HUES6 (cell line): Measurements from ENCODE around the gene DTWD2.
"Not testable (repeated sequence)": the region's sequence is repeated elsewhere in the genome, so short reads cannot be mapped to it uniquely, and the experiment has no call there.

ENCODE experiments used
- H3K27ac ChIP-seq: 2 replicates; pipeline ENCODE4 v1.7.0; 2013; ENCODE audit warnings: low read depth, mild to moderate bottlenecking, low read length, inconsistent platforms
- H3K27me3 ChIP-seq: 2 replicates; pipeline ENCODE4 v1.6.1; 2013; ENCODE audit warnings: low read length; ENCODE audit not compliant: control insufficient read depth, insufficient read depth
- H3K36me3 ChIP-seq: 2 replicates; pipeline ENCODE4 v1.6.1; 2013; ENCODE audit warnings: low read length; ENCODE audit not compliant: control insufficient read depth, insufficient read depth
- H3K4me1 ChIP-seq: 2 replicates; pipeline ENCODE4 v1.6.1; 2013; ENCODE audit warnings: low read length; ENCODE audit not compliant: control insufficient read depth, insufficient read depth
- H3K4me3 ChIP-seq: 2 replicates; pipeline ENCODE4 v1.5.1; 2013; ENCODE audit warnings: low read depth, low read length
- H3K9ac ChIP-seq: one replicate; pipeline ENCODE4 v1.6.1; 2013; ENCODE audit warnings: mild to moderate bottlenecking, low read length
- H3K9me3 ChIP-seq: 2 replicates; pipeline ENCODE4 v1.6.1; 2013; ENCODE audit warnings: low read depth, low read length; ENCODE audit not compliant: control insufficient read depth, insufficient read depth

The DTWD2 gene

DNA sequence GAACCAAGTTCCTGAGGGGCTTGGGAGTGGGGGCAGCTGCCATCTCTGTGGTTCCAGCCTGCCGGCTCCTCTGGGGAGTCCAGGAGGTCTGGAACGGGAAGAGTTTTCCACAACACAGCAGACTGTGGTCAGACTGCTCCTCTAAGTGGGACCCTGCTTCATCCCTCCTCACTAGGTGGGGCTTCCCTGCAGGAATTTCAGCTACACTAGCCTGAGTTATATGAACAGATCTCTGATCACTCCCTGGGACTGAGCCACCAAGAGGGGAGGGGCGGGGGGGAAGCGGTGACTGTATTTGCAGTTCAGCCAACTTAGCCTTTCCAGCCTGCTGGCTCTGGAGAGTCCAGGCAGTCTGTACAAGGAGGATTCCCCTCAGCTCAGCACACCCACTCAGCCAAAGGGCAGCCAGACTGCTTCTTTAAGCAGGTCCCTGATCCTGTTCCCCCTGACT lies 19.4 kb downstream of the DTWD2 start:
- Histone ChIP-seq H3K4me1 (peaks cover 14% of the 10 kb centered on the region; the same call in 1 of the 2 replicates), H3K27me3 (no peaks in the 10 kb centered on the region), H3K27ac (no peak overlapping the region), H3K4me3 (no peak overlapping the region), H3K36me3 (no peaks in the 10 kb centered on the region), H3K9ac (peak overlapping the region; percentile 35), H3K9me3 (peaks cover 8% of the 10 kb centered on the region)

DNA sequence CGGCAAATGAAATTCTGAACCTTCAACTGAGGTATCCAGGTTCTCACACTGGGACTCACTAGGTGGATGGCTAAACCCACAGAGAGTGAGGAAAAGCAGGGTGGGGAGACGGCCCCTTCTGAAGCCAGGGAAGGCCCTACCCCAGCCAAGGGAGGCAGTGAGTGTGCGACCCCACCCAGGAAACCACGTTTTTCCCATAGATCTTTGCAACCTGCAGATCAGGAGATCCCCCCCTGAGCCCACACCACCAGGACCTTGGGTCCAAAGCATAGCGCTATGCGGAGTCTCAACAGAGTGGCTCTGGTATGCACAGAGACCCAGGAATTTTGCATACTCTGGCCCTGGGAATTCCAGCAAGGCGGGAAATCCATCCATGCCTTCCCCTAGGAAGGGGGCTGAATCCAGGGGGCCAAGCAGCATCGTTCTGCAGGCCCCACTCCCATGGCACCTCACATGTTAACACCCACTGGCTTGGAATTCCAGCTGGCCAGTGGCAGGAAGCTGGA lies 19.9 kb downstream of the DTWD2 start:
- no peaks in the 10 kb centered on the region for H3K36me3 ChIP-seq
- H3K4me1 ChIP-seq, result peaks cover 14% of the 10 kb centered on the region; the same call in 1 of the 2 replicates
- no peak overlapping the region for H3K4me3 ChIP-seq
- no peak overlapping the region for H3K27ac ChIP-seq
- H3K27me3 ChIP-seq, result no peaks in the 10 kb centered on the region
- H3K9me3 ChIP-seq, result peaks cover 12% of the 10 kb centered on the region
- no peak overlapping the region for H3K9ac ChIP-seq

DNA sequence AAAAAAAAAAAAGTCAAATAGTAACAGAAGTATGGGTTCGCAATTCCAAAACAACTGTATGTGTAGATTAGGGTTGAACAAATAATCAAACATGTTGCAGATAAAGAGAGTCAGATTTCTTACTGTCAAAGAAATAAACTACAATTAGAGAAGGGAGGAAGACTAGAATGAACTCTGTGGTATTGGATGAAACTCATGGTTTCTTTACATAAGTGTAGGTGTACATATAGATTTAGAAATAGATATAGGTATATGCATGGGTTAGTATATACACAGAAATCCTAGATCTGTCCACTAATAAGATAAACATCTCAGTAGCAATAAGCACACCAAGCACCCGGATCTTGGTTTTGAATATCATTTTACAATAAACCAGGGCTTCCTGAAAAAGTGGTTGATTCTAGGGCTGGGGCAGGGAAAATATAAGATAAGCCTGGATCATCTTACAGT lies 21.3 kb downstream of the DTWD2 start:
- Histone ChIP-seq H3K36me3 (no peaks in the 10 kb centered on the region), H3K9me3 (peaks cover 14% of the 10 kb centered on the region), H3K9ac (no peak overlapping the region), H3K27me3 (no peaks in the 10 kb centered on the region), H3K27ac (no peak overlapping the region), H3K4me1 (peaks cover 14% of the 10 kb centered on the region; the same call in 1 of the 2 replicates), H3K4me3 (no peak overlapping the region)

DNA sequence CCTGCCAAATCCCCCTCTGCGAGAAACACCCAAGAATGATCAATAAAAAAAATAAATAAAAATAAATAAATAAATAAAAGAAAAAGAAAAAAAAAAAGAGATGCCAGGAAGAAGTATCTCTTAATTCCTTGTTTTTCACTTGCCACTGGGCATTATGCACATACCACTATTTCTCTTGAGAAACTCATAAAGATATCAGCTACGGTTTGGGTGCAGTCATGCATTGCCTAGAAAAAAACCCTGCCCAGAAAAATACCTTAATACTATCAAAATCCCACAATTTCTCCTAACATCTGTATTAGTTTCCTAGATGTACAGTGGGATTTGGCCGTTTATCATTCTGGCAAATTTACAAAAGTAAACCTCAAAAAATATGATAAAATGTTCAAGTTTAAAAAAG lies 22.5 kb downstream of the DTWD2 start:
- peaks cover 14% of the 10 kb centered on the region; the same call in 1 of the 2 replicates for H3K4me1 ChIP-seq
- H3K9ac ChIP-seq, result no peak overlapping the region
- no peak overlapping the region for H3K4me3 ChIP-seq
- no peaks in the 10 kb centered on the region for H3K36me3 ChIP-seq
- peaks cover 14% of the 10 kb centered on the region for H3K9me3 ChIP-seq
- H3K27me3 ChIP-seq, result no peaks in the 10 kb centered on the region
- no peak overlapping the region for H3K27ac ChIP-seq

DNA sequence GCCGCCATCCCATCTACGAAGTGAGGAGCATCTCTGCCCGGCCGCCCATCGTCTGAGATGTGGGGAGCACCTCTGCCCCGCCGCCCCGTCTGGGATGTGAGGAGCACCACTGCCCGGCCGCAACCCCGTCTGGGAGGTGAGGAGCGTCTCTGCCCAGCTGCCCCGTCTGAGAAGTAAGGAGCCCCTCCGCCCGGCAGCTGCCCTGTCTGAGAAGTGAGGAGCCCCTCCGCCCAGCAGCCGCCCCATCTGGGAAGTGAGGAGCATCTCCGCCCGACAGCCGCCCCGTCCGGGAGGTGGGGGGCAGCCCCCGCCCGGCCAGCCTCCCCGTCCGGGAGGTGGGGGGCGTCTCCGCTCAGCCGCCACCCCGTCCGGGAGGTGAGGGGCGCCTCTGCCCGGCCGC lies 23.4 kb downstream of the DTWD2 start:
- H3K27me3 ChIP-seq, H3K9ac ChIP-seq, H3K27ac ChIP-seq, H3K4me3 ChIP-seq, H3K36me3 ChIP-seq: not testable (repeated sequence)
- H3K9me3 ChIP-seq, result peaks cover 19% of the 10 kb centered on the region
- peaks cover 14% of the 10 kb centered on the region; the same call in 1 of the 2 replicates for H3K4me1 ChIP-seq

DNA sequence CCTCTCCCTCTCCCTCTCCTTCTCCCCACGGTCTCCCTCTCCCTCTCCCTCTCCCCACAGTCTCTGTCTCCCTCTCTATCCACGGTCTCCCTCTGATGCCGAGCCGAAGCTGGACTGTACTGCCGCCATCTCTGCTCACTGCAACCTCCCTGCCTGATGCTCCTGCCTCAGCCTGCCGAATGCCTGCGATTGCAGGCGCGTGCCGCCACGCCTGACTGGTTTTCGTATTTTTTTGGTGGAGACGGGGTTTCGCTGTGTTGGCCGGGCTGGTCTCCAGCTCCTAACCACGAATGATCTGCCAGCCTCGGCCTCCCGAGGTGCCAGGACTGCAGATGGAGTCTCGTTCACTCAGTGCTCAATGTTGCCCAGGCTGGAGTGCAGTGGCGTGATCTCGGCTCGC lies 24.0 kb downstream of the DTWD2 start:
- H3K36me3 ChIP-seq, H3K4me3 ChIP-seq, H3K27ac ChIP-seq, H3K27me3 ChIP-seq, H3K9ac ChIP-seq: not testable (repeated sequence)
- Histone ChIP-seq H3K4me1 (peaks cover 12% of the 10 kb centered on the region; the same call in 1 of the 2 replicates), H3K9me3 (peaks cover 22% of the 10 kb centered on the region)

DNA sequence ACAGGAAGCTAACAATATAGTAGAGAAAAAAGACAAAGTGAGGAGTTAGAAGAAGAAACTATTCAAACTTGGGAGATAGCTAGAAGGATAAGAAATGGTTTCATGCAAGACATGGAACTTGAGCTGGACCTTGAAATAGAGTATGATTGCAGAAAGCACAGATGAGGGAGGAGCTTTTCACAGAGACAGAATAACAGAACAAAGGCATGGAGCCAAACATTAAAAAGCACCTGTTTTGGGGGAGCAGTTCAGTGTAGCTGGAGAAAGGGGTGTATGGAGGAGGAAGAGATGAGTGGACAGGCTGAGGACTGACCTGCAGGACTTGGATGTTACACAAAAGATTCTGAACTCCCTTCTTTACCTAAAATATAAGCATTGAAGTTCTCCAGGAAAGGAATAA lies 25.2 kb downstream of the DTWD2 start:
- Histone ChIP-seq H3K9ac (no peak overlapping the region), H3K9me3 (peaks cover 22% of the 10 kb centered on the region), H3K27me3 (no peaks in the 10 kb centered on the region), H3K4me1 (no peaks in the 10 kb centered on the region), H3K4me3 (no peak overlapping the region), H3K27ac (no peak overlapping the region), H3K36me3 (no peaks in the 10 kb centered on the region)

DNA sequence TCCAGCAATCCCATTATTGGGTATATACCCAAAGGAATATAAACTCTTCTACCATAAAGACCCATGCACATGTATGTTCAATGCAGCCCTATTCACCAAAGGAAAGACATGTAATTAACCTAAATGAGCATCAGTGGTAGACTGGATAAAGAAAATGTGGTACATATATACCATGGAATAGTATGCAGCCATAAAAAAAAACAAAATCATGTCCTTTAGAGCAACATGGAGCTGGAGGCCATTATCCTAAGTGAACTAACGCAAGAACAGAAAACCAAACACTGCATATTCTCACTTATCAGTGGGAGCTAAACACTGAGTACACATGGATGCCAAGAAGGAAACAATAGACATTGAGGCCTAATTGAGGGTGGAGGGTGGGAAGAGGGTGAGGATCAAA lies 27.8 kb downstream of the DTWD2 start:
- no peaks in the 10 kb centered on the region for H3K36me3 ChIP-seq

DNA sequence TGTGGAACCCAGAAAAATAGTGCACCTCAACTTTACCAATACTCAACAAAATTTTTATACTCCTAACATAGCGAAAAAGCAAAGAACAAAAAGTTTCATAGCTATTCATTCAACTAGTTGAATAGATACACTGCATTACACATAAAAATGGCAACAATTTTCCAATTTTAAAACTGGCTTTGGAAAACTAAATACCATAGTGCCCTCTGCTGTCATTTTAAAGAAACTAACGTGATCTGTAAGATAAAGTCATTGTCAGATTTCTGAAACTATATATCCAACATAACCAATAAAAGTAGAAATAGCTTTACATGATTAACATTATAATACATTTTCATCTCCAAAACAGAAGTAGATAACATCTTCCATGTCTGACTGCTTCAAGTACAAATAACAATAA lies 31.6 kb downstream of the DTWD2 start:
- H3K9me3 ChIP-seq, result peaks cover 9% of the 10 kb centered on the region; the same call in 1 of the 2 replicates
- no peaks in the 10 kb centered on the region for H3K36me3 ChIP-seq
- no peak overlapping the region for H3K27ac ChIP-seq
- H3K4me3 ChIP-seq, result no peak overlapping the region
- H3K27me3 ChIP-seq, result no peaks in the 10 kb centered on the region
- H3K4me1 ChIP-seq, result peaks cover 25% of the 10 kb centered on the region
- H3K9ac ChIP-seq, result no peak overlapping the region

More for the DNA sequence above, 27.8 kb downstream of the DTWD2 start:
- Histone ChIP-seq H3K27me3 (no peaks in the 10 kb centered on the region), H3K9ac (no peak overlapping the region), H3K9me3 (peaks cover 20% of the 10 kb centered on the region), H3K27ac (no peak overlapping the region), H3K4me1 (0 out of 2 replicates have a peak, but pooled peaks cover 5% of the 10 kb centered on the region), H3K4me3 (no peak overlapping the region)

DNA sequence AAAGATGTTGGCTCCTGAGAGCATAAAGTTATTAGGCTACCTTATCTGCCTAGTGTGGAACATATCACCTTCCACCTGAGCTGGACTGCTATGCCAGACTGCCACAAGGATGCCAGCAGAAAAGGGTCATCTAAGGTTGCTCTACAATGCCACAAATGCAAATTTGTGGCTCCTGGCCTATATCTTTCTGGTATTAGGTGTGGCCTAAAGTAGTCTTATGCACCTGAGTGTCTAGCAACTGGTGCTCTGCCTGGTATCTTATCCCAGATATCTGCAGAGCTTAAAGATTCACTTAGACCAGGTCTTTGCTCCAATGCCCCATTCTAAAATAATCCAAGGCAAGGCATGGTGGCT lies 34.7 kb downstream of the DTWD2 start:
- no peaks in the 10 kb centered on the region for H3K27me3 ChIP-seq
- peak overlapping the region; percentile 81; the same call in 1 of the 2 replicates for H3K27ac ChIP-seq
- peaks cover 5% of the 10 kb centered on the region; the same call in 1 of the 2 replicates for H3K36me3 ChIP-seq
- H3K4me3 ChIP-seq, result peak overlapping the region; percentile 78; the same call in 1 of the 2 replicates
- H3K9ac ChIP-seq, result peak overlapping the region; percentile 69
- H3K4me1 ChIP-seq, result peaks cover 25% of the 10 kb centered on the region
- H3K9me3 ChIP-seq, result no peaks in the 10 kb centered on the region

DNA sequence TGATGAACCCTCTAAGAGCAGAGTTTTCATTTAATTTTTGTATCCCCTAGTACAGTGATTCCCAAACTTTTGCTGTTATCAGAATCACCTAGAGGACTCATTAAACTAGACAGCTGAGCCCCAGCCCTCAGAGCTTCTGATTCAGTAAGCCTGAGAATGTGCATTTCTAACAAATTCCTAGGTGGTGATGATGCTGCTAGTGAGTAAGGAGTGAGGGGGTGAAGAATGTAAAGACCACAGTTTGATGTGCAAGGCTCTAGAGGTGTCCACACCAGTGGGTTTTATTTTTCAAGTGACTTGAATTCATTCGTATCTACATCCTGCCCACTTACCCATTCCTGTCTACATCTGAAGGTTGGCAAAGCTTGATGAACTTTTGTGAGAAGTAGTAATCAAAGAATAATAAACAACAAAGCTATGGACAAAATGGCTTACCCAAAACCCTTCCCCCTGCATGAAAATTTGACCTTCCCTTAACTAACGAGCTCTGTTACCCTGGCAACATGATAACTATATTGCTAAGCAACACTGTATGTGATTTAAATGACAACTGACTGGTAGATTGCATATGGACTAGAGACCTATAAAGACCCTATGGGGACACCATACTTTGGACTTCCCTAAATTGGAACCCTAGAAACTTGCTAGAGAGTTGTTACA lies 35.2 kb downstream of the DTWD2 start:
- no peaks in the 10 kb centered on the region for H3K27me3 ChIP-seq
- no peaks in the 10 kb centered on the region for H3K9me3 ChIP-seq
- peak overlapping the region; percentile 81 for H3K27ac ChIP-seq
- H3K4me1 ChIP-seq, result peaks cover 25% of the 10 kb centered on the region
- peak overlapping the region; percentile 78; the same call in 1 of the 2 replicates for H3K4me3 ChIP-seq
- H3K36me3 ChIP-seq, result peaks cover 5% of the 10 kb centered on the region; the same call in 1 of the 2 replicates
- H3K9ac ChIP-seq, result peak overlapping the region; percentile 69
